AG09309 (cell line): ENCODE data around the gene LYZL1.
"Not testable (repeated sequence)": the region's sequence is repeated elsewhere in the genome, so short reads cannot be mapped to it uniquely, and the experiment has no call there.

Source experiments
- DNase-seq: peaks from one replicate; pipeline ENCODE4 v3.0.0-alpha.2; 2010; ENCODE audit warnings: low read depth
- H3K4me3 ChIP-seq: 2 replicates; pipeline ENCODE4 v1.5.1; 2011; ENCODE audit warnings: mild to moderate bottlenecking, low read depth, low read length, moderate library complexity; ENCODE audit not compliant: control insufficient read depth
- CTCF ChIP-seq: IDR thresholded peaks from 2 replicates; pipeline ENCODE4 v1.5.1; 2011; ENCODE audit warnings: mild to moderate bottlenecking, low read depth, low read length, inconsistent platforms; ENCODE audit not compliant: insufficient read depth, control insufficient read depth; ENCODE audit errors: missing control alignments

LYZL1 gene

GRCh38 chr10:29315814-29316213 lies 26.9 kb downstream of the LYZL1 start:
- TF ChIP-seq CTCF: no peak
- no peak overlapping the region for H3K4me3 ChIP-seq
- DNase-seq: no peak

GRCh38 chr10:29316308-29317026 lies 27.6 kb downstream of the LYZL1 start:
- no peak overlapping the region for H3K4me3 ChIP-seq
- DNase-seq: no peak
- TF ChIP-seq CTCF: no peak

GRCh38 chr10:29317027-29317420 lies 28.2 kb downstream of the LYZL1 start:
- H3K4me3 ChIP-seq: no peak overlapping the region
- no peak for TF ChIP-seq CTCF
- DNase-seq: no peak

GRCh38 chr10:29317423-29318021 lies 28.7 kb downstream of the LYZL1 start:
- no peak for TF ChIP-seq CTCF
- DNase-seq: no peak
- no peak overlapping the region for H3K4me3 ChIP-seq

- not testable (repeated sequence) for H3K4me3 ChIP-seq, DNase-seq
Observed at GRCh38 chr10:29318141-29319071, 29.5 kb downstream of the LYZL1 start.

- H3K4me3 ChIP-seq: no peak overlapping the region
- no peak for TF ChIP-seq CTCF
Observed at GRCh38 chr10:29319205-29319781, 30.4 kb downstream of the LYZL1 start.

GRCh38 chr10:29320680-29321121 lies 31.8 kb downstream of the LYZL1 start:
- not testable (repeated sequence) for H3K4me3 ChIP-seq, DNase-seq

More at GRCh38 chr10:29319205-29319781, 30.4 kb downstream of the LYZL1 start:
- DNase-seq: no peak
